ENCODE results near the gene HMMR. TPM values are rescaled to one million over a fixed set of nuclear protein-coding genes. Genes with fewer than 3 reads are reported as not detected.

Gene HMMR
- total RNA-seq, 2 donors from 2014 or later: 0.45 to 0.52 TPM

DNA sequence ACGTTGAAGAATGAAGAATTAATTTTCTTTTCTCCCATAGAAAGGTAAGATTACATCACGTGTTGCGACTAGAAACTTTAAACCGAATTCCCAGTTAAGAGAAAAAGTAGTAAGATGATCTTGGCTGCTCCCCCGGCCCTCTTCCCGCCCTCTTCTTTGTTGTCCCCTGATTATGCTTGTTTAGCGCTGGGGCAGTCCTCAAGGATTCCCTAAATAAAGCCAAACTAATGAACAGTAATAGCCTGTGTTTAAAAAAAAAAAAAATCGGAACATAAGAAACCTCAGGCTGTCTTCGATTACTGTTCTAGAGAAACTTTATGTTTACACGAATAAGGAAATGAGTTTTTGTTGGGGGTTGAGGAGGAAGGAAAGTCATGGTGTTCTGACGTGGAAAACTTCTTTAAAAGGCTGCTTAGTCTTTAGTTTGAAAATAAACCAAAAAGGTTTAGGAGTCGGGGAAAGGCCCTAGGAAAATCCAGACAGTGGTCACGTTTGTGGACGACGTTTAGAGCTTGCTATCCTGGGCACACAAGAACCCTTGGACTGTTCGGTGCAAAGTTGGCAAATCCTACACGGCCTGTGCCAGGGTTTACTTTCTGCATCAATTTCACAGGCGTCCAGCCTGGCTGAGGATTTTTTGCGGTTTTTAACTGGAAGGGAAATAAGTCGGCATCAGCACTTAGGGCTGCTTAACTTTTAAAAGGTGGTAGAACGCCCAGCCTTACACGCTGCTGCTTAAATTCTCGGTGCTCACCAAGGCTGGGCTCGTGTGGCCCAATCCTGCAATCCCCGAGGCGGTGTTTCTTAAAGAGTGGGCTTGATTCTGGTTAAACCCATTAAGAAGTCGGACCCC, 43.9 kb downstream of the HMMR start:
- H3K27me3 Mint-ChIP-seq: no peaks in the 10 kb centered on the region
- H3K9me3 ChIP-seq (ENCODE audit: control insufficient read depth, low read length, poor library complexity, severe bottlenecking): no peaks in the 10 kb centered on the region
- peak in 1 of 3 donors; percentile 8 for DNase-seq
- peak overlapping the region; percentile 97 for H3K4me3 Mint-ChIP-seq
- H3K27ac Mint-ChIP-seq: peak overlapping the region; percentile 99
- H3K4me1 Mint-ChIP-seq: peaks cover 39% of the 10 kb centered on the region
- no peak for ATAC-seq
- peaks cover 4% of the 10 kb centered on the region for H3K36me3 Mint-ChIP-seq (ENCODE audit: low read depth)

DNA sequence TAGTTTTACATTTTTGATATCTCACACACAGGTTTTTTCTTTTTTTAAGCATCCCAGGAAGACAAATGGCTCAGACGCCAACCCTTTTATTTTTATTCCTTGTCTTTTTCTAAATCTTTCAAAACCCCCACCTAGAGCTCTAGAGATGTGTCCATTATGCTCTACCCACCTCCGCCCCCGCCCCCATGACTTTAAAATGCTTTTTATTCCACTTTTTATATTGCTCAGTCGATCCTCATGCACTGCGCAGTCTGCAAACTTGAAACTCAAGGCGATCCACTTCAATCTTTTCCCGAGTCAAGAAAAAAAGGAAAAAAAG, 44.6 kb downstream of the HMMR start:
- H3K36me3 Mint-ChIP-seq (ENCODE audit: low read depth): peaks cover 4% of the 10 kb centered on the region
- peaks cover 39% of the 10 kb centered on the region for H3K4me1 Mint-ChIP-seq
- peak overlapping the region; percentile 99 for H3K27ac Mint-ChIP-seq
- ATAC-seq (peak; percentile 0), DNase-seq (no peak)
- H3K9me3 ChIP-seq (ENCODE audit: control insufficient read depth, low read length, poor library complexity, severe bottlenecking): no peaks in the 10 kb centered on the region
- H3K4me3 Mint-ChIP-seq: peak overlapping the region; percentile 97
- no peaks in the 10 kb centered on the region for H3K27me3 Mint-ChIP-seq

DNA sequence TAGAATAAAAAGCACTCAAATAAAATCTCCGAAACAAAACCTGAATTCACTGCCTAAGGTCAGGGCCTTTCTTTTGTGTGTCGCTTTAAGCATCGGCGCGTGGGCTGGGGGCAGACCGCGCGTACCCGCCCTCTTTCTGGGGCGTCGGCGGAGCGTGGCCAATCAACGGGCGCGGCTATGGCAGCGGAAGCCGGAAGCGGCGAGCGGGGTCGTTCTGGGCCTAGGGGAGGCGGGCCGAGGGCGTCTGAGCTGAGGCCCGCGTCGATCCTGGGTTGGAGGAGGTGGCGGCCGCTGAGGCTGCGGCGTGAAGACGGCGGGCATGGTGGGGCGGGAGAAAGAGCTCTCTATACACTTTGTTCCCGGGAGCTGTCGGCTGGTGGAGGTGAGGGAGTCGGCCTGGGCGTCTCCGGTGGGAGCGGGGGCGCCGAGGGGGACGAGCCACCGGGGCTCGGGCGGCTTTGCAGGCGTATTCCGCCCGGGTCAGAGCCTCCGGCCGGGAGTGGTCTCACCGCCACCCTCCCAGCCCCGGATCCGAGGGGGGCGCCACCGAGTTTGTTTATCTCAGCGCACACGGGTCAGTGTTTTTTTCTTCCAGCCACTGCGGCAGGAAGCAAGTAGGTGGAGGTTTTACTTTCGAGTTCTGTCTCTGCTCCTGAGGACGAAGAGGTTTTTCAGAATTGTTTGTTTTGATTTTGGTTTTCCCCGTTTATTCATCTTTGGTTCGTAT, 45.1 kb downstream of the HMMR start, which contains the start of gene MAT2B:
Gene MAT2B (plus strand): TSS at position 252 of the 727 bp plus-strand sequence. CDS start 68 bp downstream, at position 320.
- H3K27me3 Mint-ChIP-seq: no peaks in the 10 kb centered on the region
- H3K4me3 Mint-ChIP-seq: peak within 1 kb of the TSS; percentile 97
- H3K9me3 ChIP-seq (ENCODE audit: control insufficient read depth, low read length, poor library complexity, severe bottlenecking): no peaks in the 10 kb centered on the region
- H3K27ac Mint-ChIP-seq: peak within 1 kb of the TSS; percentile 99
- ATAC-seq (peak; percentile 91), DNase-seq (peak; percentile 94 to 95 (median 95))
- peaks cover 41% of the 10 kb centered on the region for H3K4me1 Mint-ChIP-seq
- peaks cover 4% of the 10 kb centered on the region for H3K36me3 Mint-ChIP-seq (ENCODE audit: low read depth)

DNA sequence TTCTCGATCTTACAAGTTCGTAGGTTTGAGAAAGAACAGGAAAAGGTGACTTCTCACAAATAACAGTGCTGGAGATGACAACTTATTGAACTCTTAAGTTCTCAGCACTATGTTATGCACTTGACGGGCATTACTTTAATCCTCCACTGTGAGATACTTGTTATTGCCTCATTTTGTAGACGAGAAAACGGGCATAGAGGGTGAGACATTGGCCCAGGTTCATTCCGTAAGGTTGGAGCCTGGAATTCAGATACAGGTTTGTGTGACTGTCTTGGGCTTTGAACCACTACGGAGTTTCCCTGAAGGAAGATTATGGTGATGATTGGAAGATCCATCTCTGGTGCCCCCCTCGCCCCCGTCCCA, 45.6 kb downstream of the HMMR start:
- H3K9me3 ChIP-seq (ENCODE audit: control insufficient read depth, low read length, poor library complexity, severe bottlenecking): no peaks in the 10 kb centered on the region
- peaks cover 44% of the 10 kb centered on the region for H3K4me1 Mint-ChIP-seq
- peak overlapping the region; percentile 99 for H3K27ac Mint-ChIP-seq
- H3K4me3 Mint-ChIP-seq: peak overlapping the region; percentile 97
- peaks cover 4% of the 10 kb centered on the region for H3K36me3 Mint-ChIP-seq (ENCODE audit: low read depth)
- no peaks in the 10 kb centered on the region for H3K27me3 Mint-ChIP-seq
- DNase-seq: peak in 1 of 3 donors; percentile 13
- ATAC-seq: peak; percentile 23

DNA sequence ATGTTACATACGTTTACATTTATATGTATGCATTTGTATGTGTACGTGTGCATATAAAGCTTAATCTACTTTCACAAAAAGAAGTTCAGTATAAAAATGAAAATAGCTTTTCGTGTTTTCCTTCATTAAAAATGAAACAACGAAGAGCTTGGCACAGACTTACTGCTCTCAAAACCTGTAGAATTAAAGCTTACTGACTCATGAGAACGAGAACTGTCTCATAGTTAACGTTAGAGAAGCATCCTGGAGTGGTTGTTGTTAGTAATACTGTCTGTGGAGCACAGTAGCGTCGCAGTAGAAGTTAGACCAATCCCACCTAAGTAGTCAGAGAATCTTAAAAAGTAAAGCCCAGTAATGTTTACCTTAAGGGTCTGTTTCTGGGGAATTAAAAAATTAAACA, 46.3 kb downstream of the HMMR start:
- H3K27ac Mint-ChIP-seq: peak overlapping the region; percentile 99
- ATAC-seq (no peak), DNase-seq (no peak)
- H3K27me3 Mint-ChIP-seq: no peaks in the 10 kb centered on the region
- H3K9me3 ChIP-seq (ENCODE audit: control insufficient read depth, low read length, poor library complexity, severe bottlenecking): no peaks in the 10 kb centered on the region
- H3K4me3 Mint-ChIP-seq: peak overlapping the region; percentile 97
- peaks cover 44% of the 10 kb centered on the region for H3K4me1 Mint-ChIP-seq
- H3K36me3 Mint-ChIP-seq (ENCODE audit: low read depth): peaks cover 4% of the 10 kb centered on the region

DNA sequence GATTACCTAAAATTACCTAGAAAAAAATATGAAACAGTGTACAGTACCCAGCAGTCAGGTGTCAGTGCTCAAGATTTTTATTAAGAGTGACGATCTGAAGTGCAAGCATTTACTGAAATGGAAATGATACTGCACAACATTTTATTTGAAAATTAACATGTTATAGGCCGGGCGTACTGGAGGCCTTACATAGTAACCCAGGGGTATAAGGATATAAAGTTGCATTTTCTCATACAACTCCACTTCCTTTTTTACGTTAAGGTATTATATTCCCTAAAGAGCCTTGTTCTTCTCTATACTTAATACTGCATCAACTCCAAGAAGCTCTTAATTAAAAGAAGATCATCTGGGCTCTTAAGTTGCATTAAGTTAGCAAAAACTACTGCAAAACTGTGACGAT, 48.3 kb downstream of the HMMR start:
- Mint-ChIP-seq H3K27ac (peak overlapping the region; percentile 99), H3K4me1 (peaks cover 40% of the 10 kb centered on the region), H3K27me3 (no peaks in the 10 kb centered on the region), H3K4me3 (peak overlapping the region; percentile 86), H3K36me3 (ENCODE audit: low read depth) (peaks cover 6% of the 10 kb centered on the region)
- DNase-seq (no peak), ATAC-seq (no peak)
- no peaks in the 10 kb centered on the region for H3K9me3 ChIP-seq (ENCODE audit: control insufficient read depth, low read length, poor library complexity, severe bottlenecking)

DNA sequence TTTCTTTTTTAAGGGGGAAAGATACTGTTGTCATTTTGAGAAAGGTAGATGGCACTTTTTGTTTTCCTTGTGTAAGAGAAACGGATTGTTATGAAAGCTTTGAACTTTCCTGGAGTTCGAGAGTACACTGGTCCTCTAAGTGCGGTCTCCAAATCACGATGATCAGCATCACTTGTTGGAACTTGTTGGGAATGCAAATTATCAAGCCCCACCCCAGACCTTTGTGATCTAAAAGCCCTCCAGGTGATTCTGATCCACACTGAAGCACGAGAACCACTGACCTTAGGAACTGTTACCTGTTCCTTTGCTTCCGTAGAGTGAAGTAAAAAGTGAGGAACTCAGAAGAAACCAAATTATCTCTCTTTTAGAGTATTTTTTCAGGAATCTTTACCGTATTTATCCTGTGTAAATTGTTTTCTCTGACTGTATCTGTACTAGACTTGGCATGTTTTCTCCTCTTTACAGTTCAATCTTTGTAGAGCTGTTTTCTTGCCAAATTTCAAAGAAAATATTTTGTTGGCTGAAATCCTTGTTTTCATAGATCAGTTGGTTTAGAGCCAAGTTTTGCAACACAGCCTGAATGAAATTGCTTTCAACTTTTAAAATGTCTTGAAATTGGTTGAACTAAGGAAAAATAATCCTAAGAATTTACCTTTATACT, 49.0 kb downstream of the HMMR start:
- ATAC-seq (no peak), DNase-seq (no peak)
- H3K9me3 ChIP-seq (ENCODE audit: control insufficient read depth, low read length, poor library complexity, severe bottlenecking): no peaks in the 10 kb centered on the region
- H3K4me1 Mint-ChIP-seq: peaks cover 36% of the 10 kb centered on the region
- peak overlapping the region; percentile 99 for H3K27ac Mint-ChIP-seq
- H3K27me3 Mint-ChIP-seq: no peaks in the 10 kb centered on the region
- peaks cover 6% of the 10 kb centered on the region for H3K36me3 Mint-ChIP-seq (ENCODE audit: low read depth)
- H3K4me3 Mint-ChIP-seq: peak overlapping the region; percentile 86

DNA sequence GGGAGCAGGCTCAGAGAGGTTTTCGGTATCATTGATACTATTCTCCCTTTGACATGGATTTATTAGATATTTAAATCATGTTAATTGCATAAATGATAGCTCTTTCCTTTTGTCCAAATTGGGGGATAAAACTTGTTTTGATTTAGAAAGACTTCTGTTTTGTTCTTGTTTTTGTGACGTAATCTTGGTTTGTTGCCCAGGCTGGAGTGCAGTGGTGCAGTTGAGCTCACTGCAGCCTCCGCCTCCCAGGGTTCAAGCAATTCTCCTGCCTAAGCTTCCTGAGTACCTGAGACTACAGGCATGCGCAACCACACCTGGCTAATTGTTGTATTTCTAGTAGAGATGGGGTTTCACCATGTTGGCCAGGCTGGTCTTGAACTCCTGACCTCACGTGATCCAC, 52.1 kb downstream of the HMMR start:
- Mint-ChIP-seq H3K4me3 (no peak overlapping the region), H3K27me3 (no peaks in the 10 kb centered on the region), H3K36me3 (ENCODE audit: low read depth) (peaks cover 3% of the 10 kb centered on the region), H3K27ac (peak overlapping the region; percentile 89), H3K4me1 (peaks cover 24% of the 10 kb centered on the region)
- DNase-seq: no peak
- ATAC-seq: no peak
- no peaks in the 10 kb centered on the region for H3K9me3 ChIP-seq (ENCODE audit: control insufficient read depth, low read length, poor library complexity, severe bottlenecking)

DNA sequence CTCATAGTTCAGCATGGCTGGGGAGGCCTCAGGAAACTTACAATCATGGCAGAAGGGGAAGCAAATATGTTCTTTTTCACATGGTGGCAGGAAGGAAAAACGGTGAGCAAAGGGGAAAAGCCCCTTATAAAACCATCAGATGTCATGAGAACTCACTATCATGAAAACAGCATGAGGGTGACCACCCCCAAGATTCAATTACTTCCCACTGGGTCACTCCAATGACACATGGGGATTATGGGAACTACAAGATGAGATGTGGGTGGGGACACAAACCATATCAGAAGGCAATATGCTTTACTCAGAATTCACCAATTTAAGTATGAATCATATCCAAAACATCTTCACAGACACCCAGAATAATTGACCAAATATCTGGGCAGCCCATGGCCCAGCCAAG, 64.7 kb downstream of the HMMR start:
- H3K36me3 Mint-ChIP-seq (ENCODE audit: low read depth): peaks cover 2% of the 10 kb centered on the region
- DNase-seq (no peak), ATAC-seq (no peak)
- H3K4me1 Mint-ChIP-seq: peaks cover 3% of the 10 kb centered on the region
- H3K4me3 Mint-ChIP-seq: no peak overlapping the region
- no peaks in the 10 kb centered on the region for H3K9me3 ChIP-seq (ENCODE audit: control insufficient read depth, low read length, poor library complexity, severe bottlenecking)
- H3K27me3 Mint-ChIP-seq: no peaks in the 10 kb centered on the region
- no peak overlapping the region for H3K27ac Mint-ChIP-seq

DNA sequence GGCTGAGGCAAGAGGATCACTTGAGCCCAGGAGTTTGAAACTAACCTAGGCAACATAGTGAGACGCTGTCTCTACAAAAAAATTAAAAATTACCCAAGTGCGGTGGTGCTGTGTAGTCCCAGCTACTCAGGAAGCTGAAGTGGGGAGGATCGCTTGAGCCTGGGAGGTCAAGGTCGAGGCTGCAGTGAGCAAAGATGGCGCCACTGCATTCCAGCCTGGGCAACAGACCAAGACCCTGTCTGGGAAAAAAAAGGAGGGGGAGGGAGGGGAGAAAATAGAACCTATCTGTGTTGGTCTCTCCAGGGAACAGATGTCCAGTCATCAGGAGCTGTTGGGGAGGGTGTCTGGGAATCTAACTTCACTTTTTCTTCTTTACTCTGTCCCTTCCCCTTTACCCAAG, 69.3 kb downstream of the HMMR start:
- H3K36me3 Mint-ChIP-seq (ENCODE audit: low read depth): no peaks in the 10 kb centered on the region
- no peak for ATAC-seq

DNA sequence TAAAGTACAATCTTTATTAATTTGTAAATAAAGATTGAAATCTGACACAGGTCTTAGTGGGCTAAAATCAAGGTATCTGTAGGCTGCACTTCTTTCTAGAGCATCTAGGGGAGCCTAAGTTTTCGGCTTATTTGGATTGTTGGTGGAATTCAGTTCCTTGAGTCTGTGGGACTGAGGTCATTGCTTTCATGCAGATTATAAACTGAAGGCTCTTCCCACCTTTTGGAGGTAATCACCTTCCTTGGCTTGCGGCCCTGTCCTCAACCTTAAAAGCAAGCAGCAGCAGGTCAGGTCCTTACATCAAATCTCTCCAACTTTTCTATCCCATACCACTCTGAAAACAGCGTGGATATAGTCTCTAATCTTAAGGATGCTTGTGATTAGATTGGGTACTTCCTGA, 70.8 kb downstream of the HMMR start:
- no peak overlapping the region for H3K27ac Mint-ChIP-seq
- DNase-seq: no peak
- peaks cover 2% of the 10 kb centered on the region for H3K4me1 Mint-ChIP-seq
- no peaks in the 10 kb centered on the region for H3K9me3 ChIP-seq (ENCODE audit: control insufficient read depth, low read length, poor library complexity, severe bottlenecking)
- peaks cover 18% of the 10 kb centered on the region for H3K27me3 Mint-ChIP-seq
- H3K36me3 Mint-ChIP-seq (ENCODE audit: low read depth): no peaks in the 10 kb centered on the region
- no peak overlapping the region for H3K4me3 Mint-ChIP-seq
- no peak for ATAC-seq

More for the DNA sequence above, 69.3 kb downstream of the HMMR start:
- no peaks in the 10 kb centered on the region for H3K4me1 Mint-ChIP-seq
- H3K27me3 Mint-ChIP-seq: peaks cover 14% of the 10 kb centered on the region
- no peak overlapping the region for H3K4me3 Mint-ChIP-seq
- H3K27ac Mint-ChIP-seq: no peak overlapping the region
- no peaks in the 10 kb centered on the region for H3K9me3 ChIP-seq (ENCODE audit: control insufficient read depth, low read length, poor library complexity, severe bottlenecking)
- DNase-seq: no peak

DNA sequence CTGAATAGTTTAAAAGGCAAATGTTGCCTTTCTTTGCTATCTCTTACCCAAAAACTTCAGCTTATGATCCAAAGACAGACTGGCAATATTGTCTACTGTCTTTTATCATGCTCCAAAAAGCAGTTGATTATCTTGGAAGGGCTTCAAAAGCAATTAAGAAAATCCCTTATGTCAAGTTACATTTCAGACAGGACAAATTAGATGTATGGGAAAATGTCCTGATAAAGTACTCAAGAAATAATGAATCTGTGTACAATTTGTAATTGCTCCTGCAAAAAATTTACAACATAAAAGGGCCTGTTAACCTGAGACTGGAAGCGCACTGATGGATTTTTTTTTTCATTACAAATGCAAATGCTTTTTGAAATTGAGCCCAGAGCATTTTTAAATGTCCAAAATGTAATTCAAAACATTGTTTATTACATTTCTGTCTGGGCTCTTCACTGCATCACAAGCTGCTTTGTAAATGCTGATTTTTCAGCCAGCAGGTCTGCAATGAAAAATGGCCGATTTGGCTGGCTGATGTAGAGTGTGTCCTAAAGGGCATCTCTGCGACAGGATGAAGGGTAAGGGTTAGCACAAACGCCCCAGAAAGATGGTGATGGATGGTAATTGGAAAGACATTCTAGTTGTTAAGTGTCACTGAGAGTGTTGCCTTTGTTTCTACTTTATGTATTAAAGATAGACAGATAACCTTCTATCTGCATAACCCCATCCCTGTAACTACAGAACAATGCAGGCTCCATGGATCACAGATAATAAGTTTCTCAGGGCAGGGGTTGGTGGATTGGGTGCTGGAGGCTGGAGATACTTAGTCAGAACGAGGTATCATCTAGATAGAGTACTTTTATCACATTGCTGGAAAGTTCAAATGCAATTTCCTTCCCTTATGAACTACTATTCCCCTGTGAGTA, 72.0 kb downstream of the HMMR start:
- H3K4me3 Mint-ChIP-seq: no peak overlapping the region
- DNase-seq (no peak), ATAC-seq (no peak)
- no peak overlapping the region for H3K27ac Mint-ChIP-seq
- no peaks in the 10 kb centered on the region for H3K9me3 ChIP-seq (ENCODE audit: control insufficient read depth, low read length, poor library complexity, severe bottlenecking)
- peaks cover 2% of the 10 kb centered on the region for H3K4me1 Mint-ChIP-seq
- H3K27me3 Mint-ChIP-seq: peaks cover 20% of the 10 kb centered on the region
- no peaks in the 10 kb centered on the region for H3K36me3 Mint-ChIP-seq (ENCODE audit: low read depth)

Measured in T-helper 17 cell (primary cell).